Activated T-cell treated with anti-CD3 and anti-CD28 coated beads, Interleukin-2, amount 50 U/mL, for 72 hours (primary cell): ENCODE measurements around the gene LGALS12. TPM values are rescaled to one million over a fixed set of nuclear protein-coding genes. Genes with fewer than 3 reads are reported as not detected.
"Not testable (repeated sequence)": the region's sequence is repeated elsewhere in the genome, so short reads cannot be mapped to it uniquely, and the experiment has no call there.

Source experiments
- ATAC-seq, 2 donors: fragments of 150-1000 bp; cut with Tn5 transposase; replicated peaks in 1 of 2; 2 replicates each; pipeline ENCODE4 v1.10.0; 2021; ENCODE audit warnings: moderate library complexity in 2 of 2, mild to moderate bottlenecking in 1 of 2
- DNase-seq, 2 donors: peaks; one replicate each; pipeline ENCODE4 v3.0.0; 2021 to 2022; ENCODE audit warnings: mixed read lengths in 1 of 2
- H3K27ac Mint-ChIP-seq: one replicate; pipeline ENCODE4 v1.8.0; 2022; ENCODE audit warnings: mild to moderate bottlenecking, moderate library complexity, mixed read lengths
- H3K27me3 Mint-ChIP-seq: one replicate; pipeline ENCODE4 v1.8.0; 2022; ENCODE audit warnings: low read depth, mixed read lengths
- H3K36me3 Mint-ChIP-seq, 2 donors: one replicate each; pipeline ENCODE4 v1.8.0; 2022; ENCODE audit warnings: mixed read lengths in 2 of 2, mild to moderate bottlenecking in 1 of 2; ENCODE audit not compliant: insufficient read depth in 2 of 2
- H3K4me1 Mint-ChIP-seq: one replicate; pipeline ENCODE4 v1.8.0; 2022; ENCODE audit warnings: low read depth, mixed read lengths
- H3K4me3 Mint-ChIP-seq, 2 donors: one replicate each; pipeline ENCODE4 v1.8.0; 2022; ENCODE audit warnings: mild to moderate bottlenecking in 2 of 2, mixed read lengths in 2 of 2, moderate library complexity in 2 of 2
- H3K9me3 Mint-ChIP-seq, 2 donors: one replicate each; pipeline ENCODE4 v1.8.0; 2022; ENCODE audit warnings: mixed read lengths in 2 of 2
- total RNA-seq, 2 donors: library from RNA; stranded (reverse); gene quantifications; one replicate each; pipeline ENCODE4 v1.2.3, GENCODE V29; 2022

LGALS12 gene
- total RNA-seq, 2 donors from 2014 or later, result 0.37 to 0.38 TPM

DNA sequence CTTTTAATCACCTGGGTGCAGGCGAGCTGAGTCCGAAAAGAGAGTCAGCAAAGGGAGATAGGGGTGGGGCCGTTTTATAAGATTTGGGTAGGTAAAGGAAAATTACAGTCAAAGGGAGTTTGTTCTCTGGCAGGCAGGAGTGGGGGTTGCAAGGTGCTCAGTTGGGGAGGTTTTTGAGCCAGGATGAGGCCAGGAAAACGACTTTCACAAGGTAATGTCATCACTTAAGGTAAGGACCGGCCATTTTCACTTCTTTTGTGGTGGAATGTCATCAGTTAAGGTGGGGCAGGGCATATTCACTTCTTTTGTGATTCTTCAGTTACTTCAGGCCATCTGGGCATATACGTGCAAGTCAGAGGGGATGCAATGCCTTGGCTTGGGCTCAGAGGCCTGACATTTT, 23.5 kb downstream of the LGALS12 start:
- not testable (repeated sequence) for H3K36me3 Mint-ChIP-seq, H3K27ac Mint-ChIP-seq

DNA sequence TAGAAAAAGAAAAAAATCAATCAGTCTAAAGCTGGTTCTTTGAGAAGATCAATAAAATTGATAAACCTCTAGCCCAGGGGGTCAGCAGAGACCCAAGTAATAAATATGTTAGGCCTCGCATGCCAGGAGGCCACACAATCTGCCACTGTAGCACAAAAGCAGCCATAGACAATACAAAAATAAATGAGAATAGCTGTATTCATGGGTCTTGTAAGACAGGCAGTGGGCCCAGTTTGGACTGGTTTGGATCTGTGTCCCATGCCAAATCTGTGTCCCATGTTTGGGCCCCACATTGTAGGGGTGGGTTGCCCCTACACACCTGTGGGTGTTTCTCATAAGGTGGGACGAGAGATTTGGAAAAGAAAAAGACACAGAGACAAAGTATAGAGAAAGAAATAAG, 24.1 kb downstream of the LGALS12 start:
- Mint-ChIP-seq H3K36me3 (peaks cover 0 to 1% of the 10 kb centered on the region in 2 donors), H3K27ac (no peak overlapping the region), H3K4me3 (no peak overlapping the region), H3K27me3 (no peaks in the 10 kb centered on the region), H3K9me3 (no peaks in the 10 kb centered on the region), H3K4me1 (peaks cover 64% of the 10 kb centered on the region)
- DNase-seq, result no peak
- no peak for ATAC-seq

More for the DNA sequence above, 23.5 kb downstream of the LGALS12 start:
- not testable (repeated sequence) for H3K4me3 Mint-ChIP-seq, H3K9me3 Mint-ChIP-seq, ATAC-seq, DNase-seq, H3K27me3 Mint-ChIP-seq
- H3K4me1 Mint-ChIP-seq, result peaks cover 58% of the 10 kb centered on the region

DNA sequence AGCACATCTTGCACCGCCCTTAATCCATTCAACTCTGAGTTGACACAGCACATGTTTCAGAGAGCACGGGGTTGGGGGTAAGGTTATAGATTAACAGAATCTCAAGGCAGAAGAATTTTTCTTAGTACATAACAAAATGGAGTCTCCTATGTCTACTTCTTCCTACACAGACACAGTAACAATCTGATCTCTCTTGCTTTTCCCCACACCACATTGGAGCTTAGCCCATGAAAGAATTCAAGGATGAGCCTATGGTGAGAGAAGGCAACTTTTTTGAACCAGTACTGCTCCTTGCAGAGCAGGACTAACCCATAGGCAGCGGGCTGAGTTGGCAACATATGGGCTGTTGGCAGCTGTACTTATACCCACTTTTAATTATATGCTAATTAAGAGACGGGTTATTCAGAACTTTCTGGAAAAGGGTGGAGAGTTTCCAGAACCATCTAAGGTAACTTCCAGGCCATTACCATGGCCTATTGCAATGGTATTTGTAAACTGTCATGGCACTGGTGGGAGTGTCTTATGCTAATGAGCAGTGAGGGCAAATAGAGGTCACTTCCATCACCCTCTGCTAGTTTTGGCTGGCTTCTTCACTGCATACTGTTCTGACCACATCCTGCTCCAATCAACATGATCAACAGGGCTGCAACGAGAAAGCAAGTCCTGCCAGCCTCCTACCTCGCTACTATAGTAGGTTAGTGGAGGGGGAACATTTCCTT, 25.3 kb downstream of the LGALS12 start:
- not testable (repeated sequence) for H3K27me3 Mint-ChIP-seq, H3K36me3 Mint-ChIP-seq, H3K27ac Mint-ChIP-seq, H3K9me3 Mint-ChIP-seq
- Mint-ChIP-seq H3K4me1 (peaks cover 76% of the 10 kb centered on the region), H3K4me3 (peak overlapping the region; percentile 33 to 63)
- ATAC-seq (peak; percentile 77 to 85), DNase-seq (peak; percentile 62 to 70)

DNA sequence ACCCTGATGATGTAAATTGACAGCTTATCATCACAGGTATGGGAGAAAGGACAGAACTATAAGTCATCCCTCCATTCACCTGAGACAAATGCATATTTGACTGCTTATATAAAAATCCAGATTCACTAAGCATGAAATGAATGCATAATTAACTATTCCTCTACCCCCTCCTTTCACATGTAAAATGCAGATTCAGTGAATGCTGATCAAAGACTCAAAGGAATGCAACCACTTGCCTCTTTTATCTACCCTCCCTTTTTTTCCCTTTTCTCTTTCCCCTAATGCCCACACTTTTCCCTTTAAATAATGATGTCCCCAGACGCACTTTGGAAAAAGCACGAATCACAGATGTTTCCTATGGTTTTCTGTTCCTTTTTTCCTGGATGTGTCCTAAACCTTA, 26.2 kb downstream of the LGALS12 start:
- Mint-ChIP-seq H3K4me1 (peaks cover 85% of the 10 kb centered on the region), H3K27me3 (no peaks in the 10 kb centered on the region), H3K4me3 (peak overlapping the region; percentile 30 to 63), H3K36me3 (no peaks in the 10 kb centered on the region), H3K27ac (no peak overlapping the region), H3K9me3 (no peaks in the 10 kb centered on the region)
- ATAC-seq (no peak), DNase-seq (no peak)

DNA sequence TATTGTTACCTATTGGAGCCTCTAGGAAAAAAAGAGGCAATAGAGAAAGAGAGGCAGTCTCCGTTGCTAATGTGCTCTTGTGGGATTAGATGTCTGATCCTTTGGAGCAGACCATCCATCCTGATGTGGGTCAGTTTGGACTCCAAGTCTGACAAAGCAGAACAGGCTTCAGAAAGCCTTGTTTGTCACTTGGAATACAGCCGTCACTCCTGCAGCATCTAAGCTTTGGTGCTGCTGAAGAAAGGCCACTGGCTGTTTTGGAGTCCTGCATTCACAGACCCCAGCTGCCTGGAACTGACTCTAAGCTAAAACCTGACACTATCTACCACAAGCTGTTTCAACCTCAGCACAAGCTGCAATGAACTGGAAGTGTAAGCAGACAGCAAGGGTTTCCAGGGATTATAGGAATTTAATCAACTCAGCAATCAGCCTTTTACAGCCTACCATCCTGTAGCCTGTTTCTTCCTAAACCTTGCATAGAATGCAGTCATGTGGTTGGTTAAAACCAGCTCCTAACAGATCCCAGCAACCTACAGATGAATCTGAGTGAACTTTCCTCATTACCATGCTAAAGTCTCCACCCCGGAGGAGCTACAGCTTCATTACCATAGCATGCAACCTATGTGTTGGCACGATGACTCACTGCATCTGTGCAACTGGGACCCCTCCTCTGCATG, 27.1 kb downstream of the LGALS12 start:
- peaks cover 88% of the 10 kb centered on the region for H3K4me1 Mint-ChIP-seq
- no peak overlapping the region for H3K4me3 Mint-ChIP-seq
- no peaks in the 10 kb centered on the region for H3K27me3 Mint-ChIP-seq
- H3K9me3 Mint-ChIP-seq, result no peaks in the 10 kb centered on the region
- H3K27ac Mint-ChIP-seq, result no peak overlapping the region
- ATAC-seq (no peak), DNase-seq (no peak)
- H3K36me3 Mint-ChIP-seq, result no peaks in the 10 kb centered on the region

DNA sequence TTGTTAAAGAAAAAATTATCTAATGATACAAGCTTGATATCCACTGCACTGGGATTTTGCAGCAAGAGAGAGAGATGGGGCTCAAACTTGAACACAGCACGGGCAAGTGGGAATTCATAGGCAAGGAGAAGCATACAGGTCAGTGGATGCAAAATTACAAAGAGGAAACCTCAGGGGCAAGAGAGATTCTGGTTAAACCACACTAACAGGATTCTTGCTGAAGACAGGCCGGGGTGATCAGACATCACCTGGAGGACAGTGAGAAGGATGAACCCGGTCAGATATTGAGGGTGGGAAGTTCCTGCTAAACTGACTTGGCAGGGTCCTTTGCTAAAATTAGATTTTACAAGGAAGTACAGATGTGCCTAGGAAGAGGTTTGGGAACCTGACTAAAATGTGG, 28.2 kb downstream of the LGALS12 start:
- Mint-ChIP-seq H3K9me3 (no peaks in the 10 kb centered on the region), H3K27me3 (no peaks in the 10 kb centered on the region), H3K36me3 (no peaks in the 10 kb centered on the region), H3K4me1 (peaks cover 93% of the 10 kb centered on the region), H3K4me3 (peak overlapping the region in 1 of 2 donors; percentile 42), H3K27ac (peak overlapping the region; percentile 63)
- DNase-seq (no peak), ATAC-seq (no peak)

DNA sequence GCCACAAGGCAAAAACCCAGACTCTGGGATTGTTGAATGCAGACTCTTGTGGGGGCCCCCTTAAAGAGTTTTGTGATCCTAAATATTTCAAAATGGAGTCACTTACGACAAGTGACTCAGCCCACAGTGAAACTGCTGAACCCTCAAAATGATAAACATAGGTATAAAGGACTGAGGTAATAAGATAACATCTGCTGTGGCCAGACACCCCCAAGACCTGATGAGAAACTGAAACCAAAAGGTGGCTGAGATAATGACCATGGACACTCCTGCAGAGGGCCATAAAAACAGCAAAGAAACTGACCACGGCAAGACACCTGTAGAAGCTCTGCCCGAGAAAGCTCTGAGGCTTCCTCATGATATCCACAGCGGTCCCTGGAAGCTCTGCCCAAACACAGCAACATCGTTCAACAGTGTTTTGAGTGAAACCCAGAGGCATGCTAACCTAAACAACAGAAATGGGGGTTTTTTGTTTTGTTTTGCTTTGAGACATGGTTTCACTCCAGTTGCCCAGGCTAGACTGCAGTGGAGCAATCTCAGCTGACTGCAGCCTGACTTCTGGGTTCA, 29.1 kb downstream of the LGALS12 start:
- DNase-seq (peak; percentile 47 to 51), ATAC-seq (peak; percentile 59 to 68)
- peaks cover 87% of the 10 kb centered on the region for H3K4me1 Mint-ChIP-seq
- H3K4me3 Mint-ChIP-seq, result peak overlapping the region; percentile 84 to 91
- no peaks in the 10 kb centered on the region for H3K9me3 Mint-ChIP-seq
- H3K27ac Mint-ChIP-seq, result peak overlapping the region; percentile 83
- H3K27me3 Mint-ChIP-seq, result no peaks in the 10 kb centered on the region
- no peaks in the 10 kb centered on the region for H3K36me3 Mint-ChIP-seq

DNA sequence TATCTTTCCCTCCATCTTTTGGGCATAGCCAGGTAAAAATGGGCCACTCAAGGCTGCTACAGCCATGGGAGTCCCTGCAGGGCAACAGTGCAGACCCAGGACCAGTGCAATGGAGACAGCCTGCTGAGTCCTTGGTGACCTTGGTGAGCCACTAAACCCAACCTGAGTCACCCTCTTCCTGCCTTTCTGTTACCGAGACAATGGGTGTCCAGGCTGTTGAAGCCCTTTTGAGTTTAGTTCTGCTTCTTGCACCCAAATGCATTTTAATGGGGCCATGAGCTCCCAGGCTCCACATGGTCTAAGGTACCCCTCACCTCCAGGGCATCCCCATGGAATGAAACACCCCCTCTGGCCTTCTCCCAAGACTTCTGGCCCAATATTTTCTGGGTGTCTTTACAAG, 29.9 kb downstream of the LGALS12 start:
- Mint-ChIP-seq H3K4me3 (peak overlapping the region; percentile 84 to 91), H3K9me3 (no peaks in the 10 kb centered on the region)
- peak; percentile 69 to 74 for DNase-seq

DNA sequence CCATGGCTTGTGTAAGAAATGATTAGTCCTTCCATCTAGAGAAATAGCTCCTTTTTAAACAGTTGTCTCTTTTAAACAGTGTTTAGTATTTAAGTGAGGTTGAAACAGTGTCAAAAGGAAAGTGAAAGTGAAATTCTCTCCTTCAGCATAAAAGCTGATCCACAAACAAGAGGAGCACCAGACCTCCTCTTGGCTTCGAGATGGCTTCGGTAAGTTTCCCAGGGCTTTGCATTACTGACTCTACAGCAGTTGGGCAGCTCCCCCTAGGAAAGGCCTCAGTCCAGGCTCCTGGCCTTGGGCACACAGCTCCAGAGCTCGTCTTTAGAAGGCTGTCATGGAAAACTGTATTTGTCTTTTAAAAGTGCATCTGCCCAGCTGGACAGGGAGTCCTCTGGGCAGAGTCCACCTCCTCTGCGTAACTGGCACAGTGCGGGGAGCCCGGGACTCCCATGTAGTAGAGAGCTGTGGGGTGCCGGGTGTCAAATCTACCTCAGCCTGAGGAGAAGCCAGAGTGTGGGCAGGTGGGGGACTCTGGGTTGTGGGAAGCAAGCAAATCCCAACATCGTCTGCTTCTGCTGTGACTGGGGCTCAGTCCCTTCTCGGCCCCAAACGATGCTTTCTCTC, 30.9 kb downstream of the LGALS12 start, which contains the start of gene PLAAT4:
Gene PLAAT4 (plus strand): TSS at position 140 of the 624 bp plus-strand sequence. CDS start 61 bp downstream, at position 201.
- no peaks in the 10 kb centered on the region for H3K36me3 Mint-ChIP-seq
- ATAC-seq (peak; percentile 41 to 42), DNase-seq (peak; percentile 18 to 35)
- no peaks in the 10 kb centered on the region for H3K9me3 Mint-ChIP-seq
- H3K27ac Mint-ChIP-seq, result peak within 1 kb of the TSS; percentile 83
- H3K27me3 Mint-ChIP-seq, result no peaks in the 10 kb centered on the region
- peaks cover 85% of the 10 kb centered on the region for H3K4me1 Mint-ChIP-seq
- H3K4me3 Mint-ChIP-seq, result peak within 1 kb of the TSS; percentile 84 to 91

More for the DNA sequence above, 29.9 kb downstream of the LGALS12 start:
- Mint-ChIP-seq H3K27me3 (no peaks in the 10 kb centered on the region), H3K27ac (peak overlapping the region; percentile 83), H3K36me3 (no peaks in the 10 kb centered on the region), H3K4me1 (peaks cover 91% of the 10 kb centered on the region)
- ATAC-seq, result peak; percentile 66 to 69

DNA sequence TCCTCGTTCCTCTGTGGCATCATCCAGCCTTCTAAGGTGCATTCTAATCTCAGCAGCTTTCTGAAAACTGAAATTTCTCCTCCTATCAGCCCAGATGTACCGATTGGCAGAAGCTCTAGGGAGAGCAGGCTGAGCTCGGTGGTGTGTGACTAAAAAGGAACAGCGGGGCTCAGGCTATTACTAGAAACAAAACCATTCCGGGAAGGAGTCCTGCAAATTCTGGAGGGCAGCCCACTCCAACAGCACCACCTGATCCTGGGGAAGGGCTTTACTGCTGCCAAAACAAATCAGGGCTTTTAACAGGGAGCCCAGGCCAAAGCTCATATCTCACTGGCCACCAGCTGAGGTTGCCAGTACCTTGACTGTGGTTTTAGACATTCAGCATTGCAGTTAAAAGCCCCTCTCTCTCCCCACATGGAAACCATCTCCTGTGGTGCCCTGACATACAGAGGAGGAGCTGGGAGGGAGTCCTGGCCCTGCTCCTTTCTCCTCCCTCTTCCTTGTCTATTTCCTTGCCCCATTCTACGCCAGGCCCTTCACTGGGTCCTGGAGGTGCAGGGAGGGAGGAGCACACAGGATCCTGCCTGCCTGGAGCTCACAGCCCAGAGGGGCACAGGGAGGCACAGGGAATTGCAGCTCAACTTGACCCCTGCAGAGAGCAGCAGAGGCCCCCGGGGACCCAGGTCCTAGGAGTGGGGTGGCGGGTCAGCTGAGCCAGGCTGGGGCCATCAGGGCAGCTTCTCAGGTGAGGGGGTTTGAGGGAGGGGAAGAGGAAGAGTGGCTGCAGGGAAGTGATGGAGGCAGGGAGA, 31.6 kb downstream of the LGALS12 start:
- ATAC-seq (peak; percentile 20 to 32), DNase-seq (peak; percentile 31 to 34)
- H3K27ac Mint-ChIP-seq, result peak overlapping the region; percentile 83
- peaks cover 83% of the 10 kb centered on the region for H3K4me1 Mint-ChIP-seq
- peak overlapping the region; percentile 84 to 91 for H3K4me3 Mint-ChIP-seq
- H3K27me3 Mint-ChIP-seq, result no peaks in the 10 kb centered on the region
- H3K9me3 Mint-ChIP-seq, result no peaks in the 10 kb centered on the region
- H3K36me3 Mint-ChIP-seq, result no peaks in the 10 kb centered on the region

DNA sequence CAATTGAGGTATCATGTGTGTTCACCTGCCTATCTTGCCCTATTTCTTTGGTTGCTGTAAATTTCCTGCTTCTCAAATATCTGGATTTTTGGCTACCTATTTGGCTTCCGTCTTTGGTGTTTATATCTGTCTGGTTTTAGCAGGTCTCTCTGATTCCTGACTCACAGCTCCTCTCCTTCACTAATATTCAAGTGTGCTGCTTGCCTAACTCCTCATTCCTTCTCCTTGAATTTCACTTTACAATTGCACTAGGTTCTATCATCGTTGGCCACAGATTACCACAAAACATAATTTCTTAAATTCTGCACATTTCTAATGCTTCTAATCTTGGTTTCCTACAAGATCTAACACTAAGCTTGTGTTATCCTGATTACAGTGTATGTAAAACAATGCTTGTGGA, 36.6 kb downstream of the LGALS12 start:
- not testable (repeated sequence) for ATAC-seq, H3K9me3 Mint-ChIP-seq, H3K27ac Mint-ChIP-seq

DNA sequence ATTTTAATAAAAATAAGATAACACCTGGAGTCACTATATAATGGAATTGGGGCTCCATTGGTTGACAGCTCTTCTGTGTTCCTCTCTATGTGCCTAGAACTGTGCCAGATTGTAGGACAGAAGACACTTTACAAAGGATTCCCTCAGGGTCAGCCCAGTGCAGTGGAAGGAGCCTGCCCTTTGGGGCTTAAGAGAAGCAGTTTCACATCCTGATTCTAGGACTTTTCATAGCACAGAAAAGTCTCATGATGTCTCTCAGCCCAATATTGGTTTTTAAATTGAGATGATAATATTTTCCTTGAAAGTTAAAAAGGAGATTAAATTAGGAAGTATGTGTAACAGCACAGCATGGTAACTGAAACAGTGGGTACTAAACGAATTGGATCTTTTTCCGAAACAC, 37.8 kb downstream of the LGALS12 start:
- H3K36me3 Mint-ChIP-seq, result peaks cover 0 to 6% of the 10 kb centered on the region in 2 donors
- no peak for DNase-seq
- H3K4me1 Mint-ChIP-seq, result peaks cover 26% of the 10 kb centered on the region
- no peaks in the 10 kb centered on the region for H3K9me3 Mint-ChIP-seq
- H3K27ac Mint-ChIP-seq, result peak overlapping the region; percentile 58
- ATAC-seq, result no peak
- H3K27me3 Mint-ChIP-seq, result no peaks in the 10 kb centered on the region
- H3K4me3 Mint-ChIP-seq, result no peak overlapping the region

More for the DNA sequence above, 36.6 kb downstream of the LGALS12 start:
- not testable (repeated sequence) for DNase-seq, H3K27me3 Mint-ChIP-seq, H3K36me3 Mint-ChIP-seq, H3K4me3 Mint-ChIP-seq
- H3K4me1 Mint-ChIP-seq, result peaks cover 38% of the 10 kb centered on the region
